Sciatic nerve (tissue), 2 donors: ENCODE data around the gene OR10G6. TPM values are rescaled to one million over a fixed set of nuclear protein-coding genes. Genes with fewer than 3 reads are reported as not detected.
"Not testable (repeated sequence)": the region's sequence is repeated elsewhere in the genome, so short reads cannot be mapped to it uniquely, and the experiment has no call there.

ENCODE experiments used
- ATAC-seq: fragments of 200-7000 bp; cut with Tn5 transposase; one replicate; pipeline ENCODE4 v1.9.1; 2020; ENCODE audit warnings: mild to moderate bottlenecking, moderate library complexity
- DNase-seq: peaks from one replicate; pipeline ENCODE4 v3.0.0-alpha.2; 2020; ENCODE audit warnings: low spot score
- intact Hi-C: fragments of 100-400 bp; cut with DNase I; formaldehyde crosslinking; loops from one replicate; pipeline ENCODE4 v1.14.2; 2022
- total RNA-seq: library from RNA; stranded (reverse); fragmentation: NEBNext Ultra II Directional; extraction: Animal tissue kit (Norgen Biotek cat#: 25700); gene quantifications from one replicate; pipeline ENCODE4 v1.2.1, GENCODE V29; 2021
- donor health status: DM: no; HTN: no; CAD: no.
- donor health status: DM: no; HTN: no; CAD: no.

Gene OR10G6
- not detected for total RNA-seq

- intact Hi-C loops: no loop called here
- no peak for ATAC-seq
- DNase-seq: no peak
Observed at GRCh38 chr11:123995119-123995518, at the start of gene OR10G6. TSS of gene OR10G6 (minus strand) at chr11:123995161. CDS start at chr11:123995161, 0 bp downstream.

GRCh38 chr11:124043420-124043819 lies 48.5 kb upstream of the OR10G6 start:
- DNase-seq (no peak), ATAC-seq (no peak)
- intact Hi-C loops: no loop called here

GRCh38 chr11:124041254-124041653 lies 46.3 kb upstream of the OR10G6 start, which contains the start of gene OR10G7:
TSS of gene OR10G7 (minus strand) at chr11:124041325. CDS start at chr11:124039001, 2,324 bp downstream.
- intact Hi-C loops: no loop called here
- DNase-seq (no peak), ATAC-seq (no peak)

GRCh38 chr11:124039557-124039956 lies 44.6 kb upstream of the OR10G6 start:
- no peak for DNase-seq
- intact Hi-C loops: no loop called here
- no peak for ATAC-seq

- intact Hi-C loops: no loop called here
Observed at GRCh38 chr11:124036666-124037065, 41.7 kb upstream of the OR10G6 start.

GRCh38 chr11:124026498-124026897 lies 31.5 kb upstream of the OR10G6 start, which contains the start of gene OR10G8:
TSS of gene OR10G8 (plus strand) at chr11:124026798. CDS start at chr11:124029623, 2,825 bp downstream.
- ATAC-seq (no peak), DNase-seq (no peak)
- intact Hi-C loops: no loop called here

More at GRCh38 chr11:124036666-124037065, 41.7 kb upstream of the OR10G6 start:
- DNase-seq: no peak
- ATAC-seq: no peak

GRCh38 chr11:124015837-124016236 lies 20.9 kb upstream of the OR10G6 start:
- intact Hi-C loops, ATAC-seq, DNase-seq: not testable (repeated sequence)

- ATAC-seq: no peak
- no peak for DNase-seq
- intact Hi-C loops: no loop called here
Observed at GRCh38 chr11:124012697-124013096, 17.7 kb upstream of the OR10G6 start, which contains the start of gene OR10G4. TSS of gene OR10G4 (plus strand) at chr11:124012997. CDS start at chr11:124015575, 2,578 bp downstream.

GRCh38 chr11:123979311-123979710 lies 15.7 kb downstream of the OR10G6 start:
- DNase-seq (no peak), ATAC-seq (no peak)
- intact Hi-C loops: no loop called here

- DNase-seq (no peak), ATAC-seq (no peak)
- intact Hi-C loops: no loop called here
Observed at GRCh38 chr11:123977731-123978347, 17.1 kb downstream of the OR10G6 start, which contains the start of gene OR10S1. TSS of gene OR10S1 (minus strand) at chr11:123977781. CDS start at chr11:123977664, 117 bp downstream.

GRCh38 chr11:123976770-123977560 lies 18.0 kb downstream of the OR10G6 start:
- DNase-seq: no peak
- ATAC-seq: no peak
- intact Hi-C loops: no loop called here

GRCh38 chr11:123973816-123974215 lies 21.1 kb downstream of the OR10G6 start:
- ATAC-seq (no peak), DNase-seq (no peak)
- intact Hi-C loops: no loop called here

GRCh38 chr11:123956752-123957151 lies 38.2 kb downstream of the OR10G6 start:
- no peak for DNase-seq
- intact Hi-C loops: no loop called here

GRCh38 chr11:123945132-123945531 lies 49.8 kb downstream of the OR10G6 start:
- intact Hi-C loops: no loop called here
- ATAC-seq (no peak), DNase-seq (no peak)

More at GRCh38 chr11:123956752-123957151, 38.2 kb downstream of the OR10G6 start:
- no peak for ATAC-seq

Other genes starting within 250 kb of the OR10G6 start
- gene OR6X1, start 240.6 kb downstream of the OR10G6 start, total RNA-seq: not detected
- gene OR6M1, start 188.8 kb downstream of the OR10G6 start, total RNA-seq: not detected
- not detected for gene TMEM225, start 109.5 kb downstream of the OR10G6 start, total RNA-seq
- gene OR8D4, start 93.0 kb downstream of the OR10G6 start, total RNA-seq: not detected
- gene OR4D5, start 55.5 kb downstream of the OR10G6 start, total RNA-seq: not detected
- gene OR6T1, start 51.3 kb downstream of the OR10G6 start, total RNA-seq: not detected
- gene OR10S1, start 17.4 kb downstream of the OR10G6 start, total RNA-seq: not detected
- not detected for gene OR10G4, start 17.8 kb upstream of the OR10G6 start, total RNA-seq
- not detected for gene OR10G9, start 27.9 kb upstream of the OR10G6 start, total RNA-seq
- gene OR10G8, start 31.6 kb upstream of the OR10G6 start, total RNA-seq: not detected
- not detected for gene OR10G7, start 46.2 kb upstream of the OR10G6 start, total RNA-seq
- 27.6 TPM for gene VWA5A, start 120.3 kb upstream of the OR10G6 start, total RNA-seq
- gene OR10D3, start 188.2 kb upstream of the OR10G6 start, total RNA-seq: not detected
- not detected for gene OR8G1, start 245.9 kb upstream of the OR10G6 start, total RNA-seq